HG03064 (cell line): ENCODE measurements around the gene SPDYC.
"Not testable (repeated sequence)": the region's sequence is repeated elsewhere in the genome, so short reads cannot be mapped to it uniquely, and the experiment has no call there.

Experiments used
- ATAC-seq: cut with Tn5 transposase; IDR thresholded peaks from one replicate; pipeline ENCODE4 v1.9.1; 2021; ENCODE audit warnings: low read depth; ENCODE audit not compliant: unreplicated experiment

Gene SPDYC

DNA sequence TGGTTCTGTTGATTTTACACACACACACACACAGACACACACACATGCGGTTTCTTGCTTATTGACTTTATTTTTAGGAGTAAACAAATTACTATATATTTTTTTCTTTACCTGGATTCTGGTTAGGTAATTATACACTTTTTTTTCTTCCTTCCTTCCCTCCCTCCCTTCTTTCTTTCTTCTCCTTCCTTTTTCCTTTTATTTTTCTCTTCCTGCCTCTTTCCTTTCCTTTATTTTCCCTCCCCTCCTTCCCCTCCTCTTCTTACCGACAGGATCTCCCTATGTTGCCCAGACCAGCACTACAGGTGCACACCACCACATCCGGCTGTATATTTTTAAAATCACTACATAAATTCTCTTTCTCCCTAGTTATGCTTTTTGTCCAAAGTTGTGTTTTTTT, 3.1 kb upstream of the SPDYC start:
- no peak for ATAC-seq

DNA sequence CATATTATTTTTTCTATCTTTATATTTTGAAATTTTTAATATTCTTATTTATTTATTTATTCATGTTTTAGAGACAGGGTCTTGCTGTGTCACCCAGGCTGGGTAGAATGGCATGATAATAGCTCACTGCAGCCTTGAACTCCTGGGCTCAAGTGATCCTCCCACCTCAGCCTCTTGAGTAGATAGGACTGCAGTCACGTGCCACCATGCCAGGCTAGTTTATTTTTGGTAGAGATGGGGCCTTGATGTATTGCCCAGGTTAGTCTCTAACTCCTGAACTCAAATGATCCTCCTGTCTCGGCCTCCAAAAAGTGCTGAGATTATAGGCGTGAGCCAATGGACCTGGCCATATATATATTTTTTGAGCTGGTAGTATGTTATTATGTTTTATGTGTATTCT, 2.4 kb upstream of the SPDYC start:
- ATAC-seq = no peak

DNA sequence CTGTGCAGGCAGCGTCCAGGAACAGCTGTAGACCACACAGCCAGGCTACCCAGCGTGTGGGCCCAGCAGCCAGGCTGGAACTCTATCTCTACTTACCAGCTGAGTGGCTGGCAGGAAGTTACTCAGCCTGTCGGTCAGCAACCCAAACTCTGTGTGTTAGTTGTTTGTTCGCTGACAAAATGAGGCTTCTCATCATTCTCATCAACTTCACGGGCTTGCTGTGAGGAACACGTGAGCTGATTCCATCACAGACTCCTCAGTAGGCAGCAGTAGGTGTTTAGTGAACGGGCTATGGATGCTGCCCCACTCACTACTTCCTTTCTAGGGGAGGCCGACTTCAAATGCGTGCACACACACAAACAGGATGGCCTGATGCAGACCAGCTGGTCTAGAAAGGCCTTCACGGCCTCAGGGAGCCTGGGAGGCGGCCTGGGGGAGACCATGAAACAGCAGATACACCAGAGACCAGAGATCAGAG, 830 bp upstream of the SPDYC start:
- ATAC-seq = no peak

DNA sequence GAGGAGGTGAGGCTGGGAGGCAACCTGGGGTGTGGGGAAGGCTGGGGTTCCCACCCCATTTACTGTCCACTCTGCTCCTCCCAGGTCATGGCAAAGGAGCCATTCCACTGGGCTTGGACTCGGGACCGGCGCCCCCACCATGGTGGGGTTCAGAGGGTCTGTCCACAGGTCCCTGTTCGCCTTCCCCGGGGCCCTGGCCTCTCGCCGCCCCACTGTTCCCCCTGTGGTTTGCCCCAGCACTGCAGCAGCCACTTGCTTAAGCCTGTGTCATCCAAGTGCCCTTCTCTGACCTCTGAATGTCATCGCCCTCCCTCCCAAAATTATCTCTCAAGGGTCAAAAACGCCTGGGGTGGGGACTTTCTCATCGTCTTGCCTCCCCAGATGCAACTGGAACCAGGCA, 2.6 kb downstream of the SPDYC start:
- ATAC-seq = no peak

DNA sequence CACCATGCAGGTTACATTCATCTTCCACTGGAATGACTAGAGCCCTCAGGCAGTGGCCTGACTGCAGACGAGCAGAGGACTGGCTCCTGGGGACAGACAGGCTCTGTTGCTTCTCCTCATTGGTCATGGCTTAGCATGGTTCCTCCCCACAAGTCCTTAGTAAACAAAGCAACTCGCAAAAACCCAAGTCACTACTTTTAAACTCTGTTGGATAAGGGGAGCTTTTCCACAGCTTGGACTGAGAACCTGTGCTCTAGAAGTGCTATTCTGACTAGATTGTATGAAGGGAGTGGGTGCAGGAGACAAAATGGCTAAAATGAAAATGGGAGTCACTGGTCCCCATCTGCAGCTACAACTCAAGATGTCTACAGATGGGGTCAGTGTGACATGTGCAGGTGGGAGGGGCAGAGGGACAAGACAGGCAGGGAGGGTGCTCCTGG, 4.6 kb downstream of the SPDYC start:
- ATAC-seq = not testable (repeated sequence)

DNA sequence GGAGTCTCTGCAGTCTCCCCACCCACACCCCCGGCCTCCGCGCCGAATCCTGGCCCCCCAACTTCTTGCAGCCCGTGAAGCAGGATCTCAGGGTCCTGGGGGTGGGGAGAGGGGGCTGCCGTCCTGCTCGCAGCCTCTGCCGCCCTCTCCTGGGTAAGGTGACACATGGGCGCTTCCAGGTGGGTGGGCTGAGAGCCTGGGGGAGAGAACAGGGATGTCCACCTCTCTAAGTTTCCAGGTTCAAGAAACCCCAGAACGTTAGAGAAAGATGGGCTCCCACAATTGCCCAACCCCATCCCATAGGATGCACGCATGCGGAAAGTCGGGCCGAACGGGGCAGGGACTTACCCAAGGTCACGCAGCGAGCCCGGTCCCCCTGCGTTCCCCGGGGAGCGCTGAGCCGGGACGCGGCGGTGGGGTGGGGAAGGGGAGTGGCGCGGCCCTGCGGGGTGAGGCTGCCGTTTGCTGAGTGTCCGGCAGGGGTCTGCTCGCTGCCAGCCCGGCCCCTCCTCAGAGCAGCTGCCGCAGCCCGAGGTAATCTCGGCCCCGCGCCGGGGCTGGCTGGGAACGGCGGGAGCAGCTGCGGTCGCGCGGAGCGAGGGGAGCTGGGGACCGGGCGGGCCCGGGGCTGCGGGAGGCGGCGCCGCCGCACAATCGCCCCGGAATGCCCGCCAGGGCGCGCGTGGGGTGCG, 11.0 kb downstream of the SPDYC start:
- ATAC-seq = peak; percentile 50

DNA sequence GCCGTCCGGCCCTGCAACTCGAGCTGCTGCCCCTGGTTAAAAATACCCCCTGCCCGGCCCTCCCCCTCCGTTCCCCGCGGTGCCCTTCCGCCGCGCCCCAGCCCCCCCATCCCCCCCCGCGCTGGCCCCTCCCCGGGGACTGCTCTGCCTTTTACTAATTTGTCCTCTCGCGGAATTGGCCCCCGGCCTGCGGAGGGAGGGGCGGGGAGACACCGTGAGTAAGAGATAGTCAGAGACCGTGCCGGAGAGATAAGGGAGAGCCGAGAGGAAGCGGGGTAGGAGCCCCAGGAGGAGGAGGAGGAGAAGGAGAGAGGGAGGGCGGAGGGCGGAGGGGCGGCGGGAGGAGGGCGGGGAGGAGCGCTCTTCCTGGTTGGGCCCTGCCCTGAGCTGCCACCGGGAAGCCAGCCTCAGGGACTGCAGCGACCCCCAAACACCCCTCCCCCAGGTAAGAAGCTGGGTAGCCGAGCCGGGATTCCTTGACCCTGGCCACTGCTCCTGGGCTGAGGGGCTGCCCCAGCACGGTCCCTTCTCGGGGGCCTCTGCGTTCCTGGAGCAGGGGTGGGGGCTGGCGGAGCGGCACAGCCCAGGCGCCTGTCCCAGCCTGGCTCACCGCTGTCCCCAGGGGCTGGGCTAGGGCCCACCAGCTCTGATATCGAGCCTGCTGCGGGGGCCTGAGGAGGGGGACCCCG, 11.7 kb downstream of the SPDYC start, which contains the start of gene CAPN1:
Gene CAPN1 (plus strand): TSS at position 360 of the 689 bp plus-strand sequence. CDS start 774 bp downstream, outside the sequence.
- peak; percentile 33 for ATAC-seq

DNA sequence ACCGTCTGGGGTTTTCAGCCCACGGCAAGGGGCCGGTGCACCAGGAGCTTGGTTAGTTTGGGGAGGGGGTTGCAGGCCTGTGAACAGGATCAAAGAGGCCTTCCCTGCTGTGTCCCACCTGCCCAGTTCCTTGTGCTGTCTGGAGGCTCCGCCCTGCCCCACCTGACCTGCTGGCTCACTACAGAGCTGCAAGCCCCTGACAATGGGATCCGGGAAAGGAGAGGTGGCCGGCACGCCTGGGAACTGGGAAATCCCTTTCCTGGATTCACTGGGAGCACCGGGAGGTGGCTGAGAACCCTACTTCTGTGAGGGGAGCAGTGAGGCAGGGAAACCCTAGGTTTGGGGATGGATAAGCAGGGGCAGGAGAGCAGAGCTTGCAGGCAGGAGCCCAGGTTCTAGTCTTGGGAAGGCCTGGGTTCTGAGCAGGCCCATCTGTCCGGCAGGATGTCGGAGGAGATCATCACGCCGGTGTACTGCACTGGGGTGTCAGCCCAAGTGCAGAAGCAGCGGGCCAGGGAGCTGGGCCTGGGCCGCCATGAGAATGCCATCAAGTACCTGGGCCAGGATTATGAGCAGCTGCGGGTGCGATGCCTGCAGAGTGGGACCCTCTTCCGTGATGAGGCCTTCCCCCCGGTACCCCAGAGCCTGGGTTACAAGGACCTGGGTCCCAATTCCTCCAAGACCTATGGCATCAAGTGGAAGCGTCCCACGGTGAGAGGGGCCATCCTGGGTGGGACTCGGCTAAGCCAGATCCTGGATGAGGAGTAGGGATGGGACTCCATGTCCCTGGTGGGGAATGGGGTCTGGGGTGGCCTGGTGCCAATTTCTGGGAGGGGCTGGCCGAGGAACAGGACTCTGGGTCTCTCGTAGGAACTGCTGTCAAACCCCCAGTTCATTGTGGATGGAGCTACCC, 12.5 kb downstream of the SPDYC start:
- ATAC-seq = no peak

DNA sequence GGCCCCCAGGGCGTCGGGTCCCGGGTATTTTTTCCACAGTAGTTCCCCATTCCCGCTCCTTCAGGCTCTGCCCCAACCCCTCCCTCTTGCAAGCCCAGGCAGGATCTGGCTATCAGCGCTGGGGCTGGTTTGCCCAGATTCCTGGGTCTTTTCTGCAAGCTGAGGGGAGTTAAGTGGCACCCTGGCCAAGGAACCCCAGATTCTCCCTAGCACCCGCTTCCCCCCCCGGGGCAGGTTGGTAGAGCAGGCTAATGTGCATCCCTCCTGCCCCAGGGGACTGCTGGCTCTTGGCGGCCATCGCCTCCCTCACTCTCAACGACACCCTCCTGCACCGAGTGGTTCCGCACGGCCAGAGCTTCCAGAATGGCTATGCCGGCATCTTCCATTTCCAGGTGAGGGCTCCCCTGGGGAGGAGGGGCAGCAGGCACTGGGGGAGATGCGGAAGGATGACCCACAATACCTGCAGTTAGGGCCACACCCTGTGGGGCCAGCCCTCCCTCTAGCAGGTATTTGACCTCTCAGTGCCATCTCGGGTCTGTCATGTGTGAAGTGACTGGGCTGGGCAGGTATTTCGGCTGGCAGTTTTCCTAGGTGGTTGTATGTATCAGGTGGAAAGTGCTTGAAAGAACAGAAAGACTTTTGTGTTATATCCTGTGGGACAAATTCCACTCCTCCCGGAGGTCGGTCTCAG, 13.3 kb downstream of the SPDYC start:
- ATAC-seq = no peak

DNA sequence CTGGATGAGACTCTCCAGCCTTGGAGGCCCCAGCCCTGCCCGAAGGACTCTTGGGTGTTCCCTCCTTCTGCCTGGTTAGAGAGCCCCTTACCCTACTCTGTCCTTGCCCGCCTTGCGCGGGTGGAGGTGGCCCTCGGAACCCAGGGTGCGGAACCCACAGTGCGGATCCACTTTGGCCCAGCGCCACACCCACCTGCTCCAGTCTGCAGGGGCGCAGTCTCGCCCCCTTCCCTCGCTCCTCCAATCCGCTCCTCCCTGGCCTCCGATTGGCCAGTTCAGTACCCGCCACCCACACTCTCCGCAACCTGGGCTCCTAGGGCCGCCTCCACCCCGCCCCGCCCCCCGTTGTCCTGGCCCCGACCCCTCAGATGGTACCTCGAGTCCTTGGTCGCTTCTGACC, 14.1 kb downstream of the SPDYC start:
- ATAC-seq = no peak

DNA sequence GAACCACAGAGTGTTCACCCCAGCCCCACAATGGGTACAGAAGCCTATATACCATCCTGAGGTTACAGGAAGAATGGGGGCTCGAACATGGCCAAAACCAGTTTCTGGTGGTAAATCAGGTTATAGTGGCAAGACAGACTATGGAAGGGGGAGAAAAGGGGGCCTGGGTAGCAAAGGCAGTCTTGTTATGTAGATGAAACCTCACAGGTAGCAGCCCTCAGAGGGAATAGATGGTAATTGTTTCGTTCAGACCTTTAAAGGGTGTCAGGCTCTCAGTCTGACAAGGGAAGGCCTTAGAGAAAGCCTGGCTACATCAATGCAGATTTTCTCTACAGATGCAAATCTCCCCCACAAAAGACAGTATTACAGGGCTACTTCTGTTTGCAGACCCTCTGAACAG, 15.1 kb downstream of the SPDYC start:
- no peak for ATAC-seq

DNA sequence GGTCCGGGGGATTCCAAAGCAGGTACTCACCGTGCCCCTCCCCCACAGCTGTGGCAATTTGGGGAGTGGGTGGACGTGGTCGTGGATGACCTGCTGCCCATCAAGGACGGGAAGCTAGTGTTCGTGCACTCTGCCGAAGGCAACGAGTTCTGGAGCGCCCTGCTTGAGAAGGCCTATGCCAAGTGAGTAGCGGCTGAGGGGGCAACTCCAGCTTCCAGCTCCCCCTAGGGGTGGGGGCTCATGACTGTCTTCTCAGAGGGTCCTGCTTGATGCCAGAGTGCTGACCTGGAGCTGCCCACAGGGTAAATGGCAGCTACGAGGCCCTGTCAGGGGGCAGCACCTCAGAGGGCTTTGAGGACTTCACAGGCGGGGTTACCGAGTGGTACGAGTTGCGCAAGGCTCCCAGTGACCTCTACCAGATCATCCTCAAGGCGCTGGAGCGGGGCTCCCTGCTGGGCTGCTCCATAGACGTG, 15.9 kb downstream of the SPDYC start:
- no peak for ATAC-seq

DNA sequence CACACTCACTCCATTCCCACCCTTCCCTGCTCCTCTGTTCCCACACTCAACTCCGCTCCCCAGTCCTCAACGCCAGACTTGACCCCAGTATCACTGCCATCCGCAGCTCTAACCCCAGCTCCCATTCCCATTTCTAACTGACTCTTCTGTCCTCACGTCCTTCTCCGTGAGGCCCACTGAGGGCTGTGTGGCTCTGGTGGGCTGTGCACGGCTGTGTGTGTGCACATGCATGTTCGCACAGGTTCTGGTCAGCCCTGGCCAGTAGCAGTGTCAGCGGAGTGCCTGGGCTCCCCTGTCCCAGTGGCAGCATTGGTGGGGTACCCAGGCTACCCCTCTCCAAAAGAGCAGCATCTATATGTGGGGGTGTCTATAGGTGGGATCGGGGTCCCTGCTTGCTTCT, 16.7 kb downstream of the SPDYC start:
- ATAC-seq = no peak

DNA sequence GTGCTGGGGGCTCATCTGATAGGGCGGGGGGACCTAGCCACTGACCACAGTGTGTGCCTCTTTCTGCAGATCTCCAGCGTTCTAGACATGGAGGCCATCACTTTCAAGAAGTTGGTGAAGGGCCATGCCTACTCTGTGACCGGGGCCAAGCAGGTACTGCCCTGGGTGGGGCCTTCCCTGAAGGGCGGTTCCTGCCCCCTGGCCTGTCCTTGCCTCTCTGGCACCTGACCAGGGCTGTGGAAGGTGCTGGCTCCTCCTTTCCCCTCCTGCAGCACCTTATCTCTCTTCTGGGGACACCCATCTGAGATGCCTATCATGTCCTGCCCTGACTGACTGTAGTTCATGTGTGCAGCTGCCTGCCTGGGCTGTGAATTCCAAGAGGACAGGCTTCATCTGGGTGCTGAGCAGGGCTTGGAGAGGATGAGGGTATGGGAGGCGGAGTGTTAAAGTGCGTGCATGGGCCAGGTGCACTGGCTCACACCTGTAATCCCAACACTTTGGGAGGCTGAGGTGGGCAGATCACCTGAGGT, 17.2 kb downstream of the SPDYC start:
- ATAC-seq = no peak

DNA sequence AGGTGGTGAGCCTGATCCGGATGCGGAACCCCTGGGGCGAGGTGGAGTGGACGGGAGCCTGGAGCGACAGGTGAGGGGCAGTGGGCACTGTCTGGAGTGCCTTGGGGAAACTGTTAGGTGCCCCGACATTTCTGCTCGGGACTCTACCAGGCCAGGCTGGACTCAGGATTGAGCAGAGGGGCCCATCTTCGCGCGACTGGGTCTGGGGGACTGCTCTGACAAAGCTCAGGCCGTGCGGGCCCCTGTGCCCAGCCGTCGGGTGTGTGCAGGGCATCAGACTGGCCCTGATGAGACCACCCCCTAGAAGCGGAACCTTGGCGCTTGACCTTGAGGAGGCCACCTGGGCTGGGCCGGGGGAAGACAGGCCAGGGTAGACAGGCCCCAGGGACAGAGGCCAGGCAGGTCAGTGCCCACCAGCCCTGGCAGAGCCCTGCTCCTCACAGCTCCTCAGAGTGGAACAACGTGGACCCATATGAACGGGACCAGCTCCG, 18.0 kb downstream of the SPDYC start:
- no peak for ATAC-seq

DNA sequence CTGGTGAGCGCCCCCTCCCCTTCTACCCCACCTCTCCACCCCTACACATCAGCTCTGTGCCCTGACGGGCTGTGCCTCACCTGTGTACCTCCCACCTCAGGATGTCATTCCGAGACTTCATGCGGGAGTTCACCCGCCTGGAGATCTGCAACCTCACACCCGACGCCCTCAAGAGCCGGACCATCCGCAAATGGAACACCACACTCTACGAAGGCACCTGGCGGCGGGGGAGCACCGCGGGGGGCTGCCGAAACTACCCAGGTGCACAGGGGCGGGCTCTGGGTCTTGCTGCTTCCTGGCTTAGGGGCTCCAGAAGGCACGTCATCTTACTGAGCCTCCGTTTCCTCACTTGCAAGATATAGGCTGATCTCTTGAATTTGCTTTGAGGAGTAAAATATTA, 18.5 kb downstream of the SPDYC start:
- ATAC-seq = no peak

DNA sequence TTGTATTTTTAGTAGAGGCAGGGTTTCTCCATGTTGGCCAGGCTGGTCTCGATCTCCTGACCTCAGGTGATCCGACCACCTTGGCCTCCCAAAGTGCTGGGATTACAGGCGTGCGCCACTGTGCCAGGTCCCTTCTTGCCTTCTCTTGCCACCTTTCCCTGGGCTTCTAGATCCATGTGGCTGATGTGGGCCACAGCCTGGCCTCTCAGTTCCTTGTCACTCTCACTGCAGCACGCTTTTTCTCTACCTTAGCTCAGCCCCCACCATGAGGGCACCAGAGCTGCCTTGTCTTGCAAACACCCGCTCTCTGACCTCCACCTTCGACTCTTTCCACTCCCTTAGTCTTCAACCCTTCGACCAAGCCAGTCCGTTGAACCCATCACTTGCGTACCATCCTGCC, 19.2 kb downstream of the SPDYC start:
- no peak for ATAC-seq

DNA sequence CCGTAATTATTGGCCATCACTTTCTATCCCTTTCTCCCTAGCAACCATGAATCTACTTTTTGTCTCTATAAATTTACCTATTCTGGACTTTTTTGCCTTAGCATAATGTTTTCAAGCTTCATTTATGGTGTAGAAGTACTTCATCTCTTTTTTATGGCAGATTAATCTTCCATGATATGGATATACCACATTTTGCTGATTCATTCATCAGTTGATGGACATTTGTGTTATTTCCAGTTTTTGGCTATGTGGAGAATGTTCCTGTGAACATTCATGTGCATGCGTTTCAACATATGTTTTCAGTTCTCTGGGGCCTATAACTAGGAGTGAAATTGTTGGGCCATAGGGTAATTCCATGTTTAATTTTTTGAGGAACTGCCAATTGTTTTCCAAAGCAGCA, 24.5 kb downstream of the SPDYC start:
- ATAC-seq = no peak

DNA sequence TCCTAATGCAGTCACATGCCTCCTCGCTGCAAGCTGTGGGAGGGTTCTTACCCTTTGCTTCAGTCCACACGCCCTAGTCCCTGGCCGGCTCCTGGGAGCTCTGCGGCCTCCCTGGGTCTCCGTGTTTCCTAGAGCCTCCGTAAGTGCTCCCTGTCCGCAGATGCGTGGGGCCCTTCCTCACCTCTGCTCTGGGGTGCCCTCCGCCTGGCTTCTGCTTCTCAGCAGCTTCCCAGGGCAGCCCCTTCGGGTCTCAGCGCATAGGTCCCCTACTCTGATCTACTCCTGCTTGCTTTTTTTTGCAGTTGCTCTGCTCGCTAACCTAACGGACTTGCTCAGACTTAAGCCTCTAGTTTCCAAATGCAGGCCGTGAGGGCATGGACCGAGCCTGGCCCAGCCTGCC, 34.1 kb downstream of the SPDYC start:
- ATAC-seq = no peak
